Parathyroid adenoma (tissue), 2 donors: ENCODE data around the gene JMJD8.

Source experiments
- H2AFZ ChIP-seq: fragments of 300-600 bp; sonication (generic); one replicate; pipeline ENCODE4 v1.7.0; 2017; ENCODE audit warnings: antibody characterized with exemption, mild to moderate bottlenecking
- H3K27ac ChIP-seq: fragments of 300-600 bp; sonication (generic); one replicate; pipeline ENCODE4 v1.7.0; 2017
- H3K27me3 ChIP-seq: fragments of 300-600 bp; sonication (generic); one replicate; pipeline ENCODE4 v1.7.0; 2017; ENCODE audit warnings: low read length; ENCODE audit not compliant: control insufficient read depth, insufficient read depth
- H3K36me3 ChIP-seq: fragments of 300-600 bp; sonication (generic); one replicate; pipeline ENCODE4 v1.7.0; 2017; ENCODE audit warnings: low read length; ENCODE audit not compliant: control insufficient read depth, insufficient read depth
- H3K4me1 ChIP-seq: fragments of 300-600 bp; sonication (generic); one replicate; pipeline ENCODE4 v1.7.0; 2017; ENCODE audit warnings: control low read depth
- H3K4me2 ChIP-seq: fragments of 300-600 bp; sonication (generic); one replicate; pipeline ENCODE4 v1.7.0; 2017; ENCODE audit warnings: low read length
- H3K4me3 ChIP-seq: fragments of 300-600 bp; sonication (generic); one replicate; pipeline ENCODE4 v1.7.0; 2017; ENCODE audit warnings: low read depth, low read length
- H3K79me2 ChIP-seq: fragments of 300-600 bp; sonication (generic); one replicate; pipeline ENCODE4 v1.7.0; 2017; ENCODE audit warnings: control low read depth
- H3K9ac ChIP-seq: fragments of 300-600 bp; sonication (generic); one replicate; pipeline ENCODE4 v1.7.0; 2017; ENCODE audit warnings: mild to moderate bottlenecking
- H3K9me3 ChIP-seq: fragments of 300-600 bp; sonication (generic); one replicate; pipeline ENCODE4 v1.7.0; 2017; ENCODE audit warnings: low read length; ENCODE audit not compliant: control insufficient read depth
- CTCF ChIP-seq: fragments of 300-600 bp; sonication (generic); IDR thresholded peaks from one replicate; pipeline ENCODE4 v1.7.0; 2017; ENCODE audit warnings: antibody characterized with exemption, mild to moderate bottlenecking
- donor health status: primary hyperparathyroidism.

Gene JMJD8

GRCh38 chr16:657487-657886, 26.6 kb downstream of the JMJD8 start:
- H3K27me3 ChIP-seq: no peaks in the 10 kb centered on the region
- H2AFZ ChIP-seq: no peak overlapping the region

GRCh38 chr16:654034-654433, 30.1 kb downstream of the JMJD8 start:
- Histone ChIP-seq H3K27me3 (no peaks in the 10 kb centered on the region), H3K9ac (no peak overlapping the region), H3K9me3 (no peaks in the 10 kb centered on the region), H3K4me3 (no peak overlapping the region), H3K79me2 (no peaks in the 10 kb centered on the region), H3K27ac (no peak overlapping the region), H3K4me1 (peaks cover 4% of the 10 kb centered on the region), H2AFZ (no peak overlapping the region), H3K36me3 (no peaks in the 10 kb centered on the region), H3K4me2 (no peak overlapping the region)
- TF ChIP-seq CTCF: no peak

More at GRCh38 chr16:657487-657886, 26.6 kb downstream of the JMJD8 start:
- H3K4me1 ChIP-seq: peaks cover 4% of the 10 kb centered on the region
- TF ChIP-seq CTCF: no peak
- H3K4me3 ChIP-seq: no peak overlapping the region
- H3K27ac ChIP-seq: no peak overlapping the region
- H3K4me2 ChIP-seq: no peak overlapping the region
- H3K79me2 ChIP-seq: no peaks in the 10 kb centered on the region
- no peak overlapping the region for H3K9ac ChIP-seq
- H3K9me3 ChIP-seq: no peaks in the 10 kb centered on the region
- no peaks in the 10 kb centered on the region for H3K36me3 ChIP-seq

- Histone ChIP-seq H3K27me3 (no peaks in the 10 kb centered on the region), H2AFZ (no peak overlapping the region), H3K36me3 (no peaks in the 10 kb centered on the region), H3K4me2 (no peak overlapping the region), H3K27ac (no peak overlapping the region), H3K9me3 (no peaks in the 10 kb centered on the region), H3K4me1 (peaks cover 12% of the 10 kb centered on the region), H3K79me2 (no peaks in the 10 kb centered on the region), H3K4me3 (no peak overlapping the region), H3K9ac (no peak overlapping the region)
- no peak for TF ChIP-seq CTCF
Measured at GRCh38 chr16:652454-653305, 31.5 kb downstream of the JMJD8 start.

DNA sequence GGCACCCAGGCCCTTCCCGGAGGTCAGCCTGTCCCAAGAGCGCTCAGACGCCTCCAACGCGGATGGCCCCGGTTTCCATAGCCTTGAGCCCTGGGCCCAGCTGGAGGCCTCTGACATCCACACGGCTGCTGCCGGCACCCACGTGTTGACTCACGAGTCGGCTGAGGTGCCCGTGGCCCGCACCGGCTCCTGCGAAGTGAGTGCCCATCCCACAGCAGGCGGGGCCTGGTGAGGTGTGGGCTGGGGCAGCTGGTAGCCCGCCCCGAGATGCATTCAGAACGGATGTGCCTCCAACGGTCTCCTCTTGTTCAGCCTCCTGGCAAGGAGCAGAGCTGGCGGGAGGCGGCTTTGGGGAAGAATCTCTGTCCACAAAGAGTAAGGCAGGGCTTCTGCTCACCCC, 32.3 kb downstream of the JMJD8 start:
- Histone ChIP-seq H3K27ac (no peak overlapping the region), H3K9me3 (no peaks in the 10 kb centered on the region), H2AFZ (no peak overlapping the region), H3K9ac (no peak overlapping the region), H3K79me2 (peaks cover under 1% of the 10 kb centered on the region), H3K27me3 (no peaks in the 10 kb centered on the region), H3K4me1 (peaks cover 20% of the 10 kb centered on the region), H3K36me3 (no peaks in the 10 kb centered on the region), H3K4me2 (no peak overlapping the region), H3K4me3 (no peak overlapping the region)
- no peak for TF ChIP-seq CTCF

DNA sequence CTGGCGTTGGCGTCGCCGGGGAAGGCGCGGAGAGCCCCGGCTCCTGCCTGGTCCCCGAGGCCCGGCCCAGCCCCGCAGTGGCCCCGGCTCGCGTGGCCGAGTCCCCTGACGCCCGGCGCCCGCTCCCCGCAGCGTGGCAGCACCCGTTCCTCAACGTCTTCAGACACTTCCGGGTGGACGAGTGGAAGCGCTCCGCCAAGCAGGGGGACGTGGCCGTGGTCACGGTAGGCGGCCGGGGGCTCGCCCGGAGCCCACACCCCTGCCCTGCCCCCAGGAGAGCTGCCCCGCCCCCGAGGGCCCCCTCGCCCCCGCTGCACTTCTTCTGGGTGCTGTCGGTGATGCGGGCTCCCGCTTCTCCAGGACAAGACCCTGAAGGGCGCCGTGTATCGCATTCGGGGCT, 34.5 kb downstream of the JMJD8 start:
- Histone ChIP-seq H3K27ac (no peak overlapping the region), H3K4me1 (peaks cover 34% of the 10 kb centered on the region), H3K4me3 (peak overlapping the region; percentile 53), H3K9me3 (no peaks in the 10 kb centered on the region), H3K79me2 (peaks cover 15% of the 10 kb centered on the region), H2AFZ (peak overlapping the region; percentile 82), H3K36me3 (no peaks in the 10 kb centered on the region), H3K9ac (peak overlapping the region; percentile 57), H3K4me2 (peak overlapping the region; percentile 85), H3K27me3 (no peaks in the 10 kb centered on the region)
- no peak for TF ChIP-seq CTCF
